ENCODE measurements around the gene CTXND1. TPM values are rescaled to one million over a fixed set of nuclear protein-coding genes. Genes with fewer than 3 reads are reported as not detected.

CTXND1 gene
- total RNA-seq, 1 experiment from 2014 or later, result not detected

DNA sequence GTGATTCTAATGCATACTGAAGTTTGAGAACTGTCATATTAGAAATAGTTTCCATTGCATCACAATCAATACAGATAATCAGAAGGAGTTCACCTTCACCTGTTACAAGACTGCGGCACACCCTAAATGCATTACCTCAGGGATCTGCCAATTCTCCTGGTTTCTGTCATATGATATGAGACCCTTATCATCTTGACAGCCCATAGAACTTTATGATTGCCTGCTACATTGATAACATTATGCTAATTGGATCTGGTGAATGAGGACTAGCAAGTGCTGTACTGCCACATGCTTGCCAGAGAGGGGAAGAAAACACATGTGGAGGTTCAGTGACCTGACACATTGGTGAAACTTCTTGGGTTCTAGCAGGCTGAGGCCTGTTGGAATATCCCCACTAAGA lies 57.8 kb downstream of the CTXND1 start:
- H3K27me3 ChIP-seq (ENCODE audit: insufficient read depth, low read length), result no peaks in the 10 kb centered on the region
- H3K14ac ChIP-seq (ENCODE audit: insufficient read depth, low read length), result no peak overlapping the region
- no peak overlapping the region for H3K27ac ChIP-seq (ENCODE audit: insufficient read length, low read depth, low read length)

More for the DNA sequence above, 57.8 kb downstream of the CTXND1 start:
- H4K8ac ChIP-seq (replicated peaks; ENCODE audit: insufficient read length, low read depth, low read length), result no peak overlapping the region
- H4K91ac ChIP-seq (ENCODE audit: insufficient read length, low read depth, low read length), result no peak overlapping the region
- H3K36me3 Mint-ChIP-seq (ENCODE audit: insufficient read depth in 1 of 3, low read depth in 3 of 3), result no peaks in the 10 kb centered on the region
- H3K4me1 Mint-ChIP-seq, result peaks cover 5 to 11% of the 10 kb centered on the region in 2 experiments
- peaks cover 2% of the 10 kb centered on the region; the same call in 1 of the 2 replicates for H3K27me3 Mint-ChIP-seq (ENCODE audit: low read depth)
- no peak overlapping the region for H2AFZ ChIP-seq (ENCODE audit: low read length)
- WGBS (ENCODE audit: extremely low coverage, insufficient read length, low lambda C conversion rate), result no CpG with 5 or more reads among the region's 1 CpG
- no peak overlapping the region for H3K4me3 Mint-ChIP-seq
- H3K79me1 ChIP-seq (ENCODE audit: insufficient read depth, low read depth, low read length, poor library complexity, severe bottlenecking), result no peaks in the 10 kb centered on the region
- H3K23me2 ChIP-seq (ENCODE audit: insufficient read length, low read depth, low read length, poor library complexity, severe bottlenecking), result no peaks in the 10 kb centered on the region
- no peak overlapping the region for H3K18ac ChIP-seq (ENCODE audit: insufficient read length, low read depth, low read length)
- H2BK5ac ChIP-seq (ENCODE audit: insufficient read length, low read length), result no peak overlapping the region
- TF ChIP-seq, protein P1, sequence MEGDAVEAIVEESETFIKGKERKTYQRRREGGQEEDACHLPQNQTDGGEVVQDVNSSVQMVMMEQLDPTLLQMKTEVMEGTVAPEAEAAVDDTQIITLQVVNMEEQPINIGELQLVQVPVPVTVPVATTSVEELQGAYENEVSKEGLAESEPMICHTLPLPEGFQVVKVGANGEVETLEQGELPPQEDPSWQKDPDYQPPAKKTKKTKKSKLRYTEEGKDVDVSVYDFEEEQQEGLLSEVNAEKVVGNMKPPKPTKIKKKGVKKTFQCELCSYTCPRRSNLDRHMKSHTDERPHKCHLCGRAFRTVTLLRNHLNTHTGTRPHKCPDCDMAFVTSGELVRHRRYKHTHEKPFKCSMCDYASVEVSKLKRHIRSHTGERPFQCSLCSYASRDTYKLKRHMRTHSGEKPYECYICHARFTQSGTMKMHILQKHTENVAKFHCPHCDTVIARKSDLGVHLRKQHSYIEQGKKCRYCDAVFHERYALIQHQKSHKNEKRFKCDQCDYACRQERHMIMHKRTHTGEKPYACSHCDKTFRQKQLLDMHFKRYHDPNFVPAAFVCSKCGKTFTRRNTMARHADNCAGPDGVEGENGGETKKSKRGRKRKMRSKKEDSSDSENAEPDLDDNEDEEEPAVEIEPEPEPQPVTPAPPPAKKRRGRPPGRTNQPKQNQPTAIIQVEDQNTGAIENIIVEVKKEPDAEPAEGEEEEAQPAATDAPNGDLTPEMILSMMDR (conservative IDR thresholded peaks at IDR 0.05), result no peak
- DNase-seq, result no peak
- no peak overlapping the region for H3K56ac ChIP-seq (ENCODE audit: insufficient read length, low read depth, low read length)
- H3K4me1 ChIP-seq (ENCODE audit: insufficient read depth, low read length), result no peaks in the 10 kb centered on the region
- H4K5ac ChIP-seq (ENCODE audit: insufficient read length, low read depth, low read length), result no peak overlapping the region
- H3K23ac ChIP-seq (ENCODE audit: insufficient read length, low read depth, low read length), result no peak overlapping the region
- no peaks in the 10 kb centered on the region for H4K20me1 ChIP-seq (ENCODE audit: control insufficient read depth, insufficient read depth, insufficient read length)
- no peak overlapping the region for H3K4ac ChIP-seq (ENCODE audit: low read depth, low read length)
- no peak overlapping the region for H2BK15ac ChIP-seq (ENCODE audit: low read depth, low read length)
- no peaks in the 10 kb centered on the region for H3K79me2 ChIP-seq (ENCODE audit: insufficient read depth, low read length)
- no peak overlapping the region for H3T11ph ChIP-seq (ENCODE audit: low read length)
- no peaks in the 10 kb centered on the region; a peak in 1 of 5 replicates for H3K9me3 Mint-ChIP-seq
- H3K9ac ChIP-seq (ENCODE audit: extremely low read depth, insufficient read length, low read length), result no peak overlapping the region
- H2BK12ac ChIP-seq (ENCODE audit: insufficient read length, low read depth, low read length), result no peak overlapping the region
- no peak overlapping the region for H3K4me2 ChIP-seq (ENCODE audit: insufficient read depth, insufficient read length, low read length)
- H2BK120ac ChIP-seq (ENCODE audit: low read depth, low read length, poor library complexity, severe bottlenecking), result no peak overlapping the region
- H2AK5ac ChIP-seq (ENCODE audit: insufficient read length, low read length), result no peak overlapping the region
- no peak overlapping the region; a peak in 1 of 7 replicates for H3K27ac Mint-ChIP-seq
- no peak overlapping the region for H2BK20ac ChIP-seq (ENCODE audit: low read depth, low read length, poor library complexity, severe bottlenecking)
- H3K9me3 ChIP-seq (ENCODE audit: control insufficient read depth, low read depth, low read length), result no peaks in the 10 kb centered on the region
